ENCODE measurements around the gene SSC5D.

- TF ChIP-seq ZNF565 (CRISPR knock-in tag; conservative IDR thresholded peaks at IDR 0.05; ENCODE audit: low read depth), result no peak
- no peak for TF ChIP-seq ISL1 (CRISPR knock-in tag; IDR thresholded peaks at IDR 0.05)
- TF ChIP-seq OSR1 (CRISPR knock-in tag; IDR thresholded peaks at IDR 0.05), result no peak
- no peak for TF ChIP-seq SNAI2 (CRISPR knock-in tag; IDR thresholded peaks at IDR 0.05)
- no peak for TF ChIP-seq TSHZ2 (CRISPR knock-in tag; IDR thresholded peaks at IDR 0.05)
- no peak for TF ChIP-seq GLIS3 (CRISPR knock-in tag; IDR thresholded peaks at IDR 0.05)
- TF ChIP-seq ZFP30 (CRISPR knock-in tag; IDR thresholded peaks at IDR 0.05), result no peak
Measured at GRCh38 chr19:55543567-55543966, 55.3 kb downstream of the SSC5D start.

Data from SK-N-SH treated with all-trans-retinoic acid at 6 μM for 48 hours (cell line).